ENCODE measurements around the gene CETN1.

Gene CETN1

GRCh38 chr18:627231-627630 lies 47.1 kb downstream of the CETN1 start:
- DNase-seq, result no peak

DNA sequence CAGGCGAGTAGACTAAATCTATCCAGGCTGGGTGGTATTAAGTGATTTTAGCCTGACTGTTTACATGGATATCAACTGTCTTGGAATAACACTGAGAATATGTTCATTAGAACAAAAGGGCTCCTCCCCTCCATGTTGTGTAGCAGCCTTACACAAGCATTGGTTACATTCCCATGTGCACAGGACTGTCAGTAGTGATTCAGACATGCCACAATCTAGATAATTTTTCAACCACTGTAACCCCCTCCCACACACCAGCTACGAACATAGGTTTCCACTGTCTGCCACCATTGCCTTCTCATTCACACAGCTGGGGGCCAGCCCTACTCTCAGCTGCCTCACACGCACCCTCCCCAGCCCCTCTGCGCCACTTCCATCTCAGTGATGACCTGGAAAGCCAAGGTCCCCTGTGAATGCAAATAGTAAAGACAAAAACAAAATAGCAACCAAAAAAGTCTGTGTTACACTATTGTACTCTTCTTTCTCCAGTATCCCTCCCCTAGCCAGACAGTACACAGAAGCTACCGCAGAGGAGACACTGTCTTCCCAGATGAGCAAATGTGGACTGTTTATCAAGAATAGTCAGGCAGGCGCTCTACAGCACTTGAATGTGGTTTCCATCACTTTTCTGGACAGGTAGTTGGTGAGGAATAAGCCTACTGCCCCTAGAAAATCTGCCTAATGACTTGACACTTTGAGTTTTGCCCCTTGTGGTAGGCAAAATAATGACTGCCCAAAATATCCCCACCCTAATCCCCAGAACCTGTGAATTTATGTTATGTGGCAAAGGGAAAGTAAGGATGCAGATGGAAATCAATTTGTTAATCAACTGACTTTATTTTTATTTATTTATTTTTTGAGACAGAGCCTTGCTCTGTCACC lies 49.3 kb downstream of the CETN1 start:
- DNase-seq, result no peak

GRCh38 chr18:631560-631959 lies 51.4 kb downstream of the CETN1 start:
- no peak for DNase-seq

Measured in suppressor macrophage treated with lipopolysaccharide for 4 hours (primary cell).